ENCODE data around the gene DIDO1.

Gene DIDO1

DNA sequence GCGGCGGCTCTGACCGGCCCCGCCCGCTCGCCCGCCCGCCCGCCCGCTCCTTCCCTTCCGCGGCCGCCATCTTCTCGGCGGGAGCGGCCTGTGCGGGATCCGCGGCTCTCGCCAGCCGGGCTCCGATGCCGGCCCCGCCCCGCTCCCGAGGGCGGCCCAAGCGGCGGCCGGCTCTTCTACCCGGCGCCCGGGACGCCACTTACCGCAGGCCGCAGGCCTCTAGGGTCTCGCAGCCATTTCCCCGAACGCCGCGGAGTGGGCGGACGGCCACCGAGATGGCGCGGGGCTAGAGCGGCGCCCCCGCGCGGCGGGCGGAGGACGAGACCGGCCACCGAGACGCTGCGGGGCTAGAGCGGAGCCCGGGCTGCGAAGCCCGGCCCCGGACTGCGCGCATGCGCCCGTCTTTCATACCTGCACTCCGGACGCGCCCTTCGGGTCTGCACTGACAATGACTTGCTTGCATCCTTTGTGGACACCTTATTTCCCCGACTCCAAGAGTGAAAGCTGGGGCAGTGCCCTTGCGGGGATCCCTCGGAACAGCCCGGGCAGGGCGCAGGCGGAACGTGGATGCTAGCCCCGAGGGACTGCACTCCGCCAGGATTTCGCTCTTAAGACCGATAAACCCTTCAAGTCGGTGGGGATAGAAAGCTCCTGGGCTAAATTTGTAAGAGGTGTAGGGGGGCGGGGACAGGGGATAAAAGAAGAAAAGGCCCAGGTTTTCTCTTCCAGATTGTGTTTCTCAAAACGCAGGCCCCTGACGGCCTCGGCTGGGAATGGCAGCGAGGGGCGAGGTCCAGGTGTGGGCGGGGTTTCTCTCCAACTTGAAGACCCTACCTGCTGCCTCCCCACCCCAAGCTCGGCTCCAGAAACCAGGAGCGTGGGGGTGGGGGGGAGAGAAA lies at the start of gene DIDO1:
TSS of gene DIDO1 (minus strand) at position 277 of the 899 bp plus-strand sequence.
- peak; percentile 75 for DNase-seq (ENCODE audit: low read depth)

DNA sequence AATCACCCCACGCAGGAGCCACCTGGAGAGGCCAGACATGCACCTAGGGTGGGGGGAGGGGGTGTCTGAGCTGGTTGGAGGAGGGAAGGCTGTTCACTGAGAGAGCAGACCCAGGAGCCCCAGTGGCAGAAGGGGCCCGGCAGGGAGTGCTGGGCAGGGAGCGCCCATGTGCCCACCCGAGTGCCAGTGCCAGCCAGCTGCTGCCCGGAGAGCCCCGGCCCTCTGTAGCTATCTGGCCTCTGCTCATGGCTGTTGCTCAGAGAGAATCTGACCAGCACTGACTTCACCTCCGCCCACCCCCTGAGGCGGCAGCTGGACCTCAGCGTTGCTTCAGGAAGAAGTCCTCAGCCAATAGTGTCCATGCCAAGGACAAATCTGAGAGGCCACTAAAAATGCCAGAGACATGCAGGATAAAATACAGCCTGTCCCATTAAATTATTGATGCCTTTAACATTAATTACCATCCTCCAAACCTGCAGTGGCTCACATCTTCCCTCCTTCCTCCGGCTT lies 49.0 kb upstream of the DIDO1 start:
- DNase-seq (ENCODE audit: low read depth) = no peak

DNA sequence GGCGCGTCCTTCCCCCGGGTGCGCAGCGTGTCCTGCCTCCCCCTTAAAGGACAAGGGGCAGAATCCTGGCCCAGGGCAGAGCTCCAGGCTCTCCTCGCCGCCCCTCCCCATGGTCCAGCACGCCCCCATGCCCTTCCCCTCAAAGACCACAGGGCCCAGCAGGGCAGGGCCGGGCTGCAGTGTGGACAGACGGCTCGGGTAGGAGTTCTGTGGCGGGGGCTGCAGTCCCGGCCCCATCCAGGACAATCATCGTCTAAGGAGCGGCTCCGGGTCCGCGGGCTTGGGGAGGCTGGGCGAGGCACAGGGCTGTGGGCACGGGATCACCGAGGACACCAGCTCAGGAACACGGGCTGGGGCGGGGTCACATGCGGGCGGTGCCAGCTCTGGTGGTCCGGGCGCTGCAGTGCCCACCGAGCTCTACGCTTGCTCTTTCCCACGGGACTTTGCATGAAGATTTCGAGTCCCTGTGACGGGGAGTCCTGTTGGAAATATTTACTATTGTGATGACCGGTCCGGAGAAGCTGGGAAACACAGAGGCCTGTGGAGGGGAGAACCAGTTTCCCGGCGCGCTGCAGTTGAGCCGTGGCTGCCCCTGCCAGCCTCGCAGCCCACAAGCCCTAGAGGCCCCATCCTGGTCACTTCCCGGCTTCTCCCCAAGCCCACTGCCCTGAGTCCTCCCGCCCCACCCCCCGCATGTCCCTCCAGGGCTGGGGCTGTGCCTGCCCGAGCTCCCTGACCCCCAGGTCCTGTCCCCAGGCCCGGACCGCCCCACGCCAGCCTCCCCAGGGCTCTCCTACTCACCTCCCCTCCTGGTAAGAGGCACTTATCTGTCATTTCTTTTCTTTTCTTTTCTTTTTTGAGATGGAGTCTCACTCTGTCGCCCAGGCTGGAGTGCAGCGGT lies 46.8 kb upstream of the DIDO1 start:
- no peak for DNase-seq (ENCODE audit: low read depth)

DNA sequence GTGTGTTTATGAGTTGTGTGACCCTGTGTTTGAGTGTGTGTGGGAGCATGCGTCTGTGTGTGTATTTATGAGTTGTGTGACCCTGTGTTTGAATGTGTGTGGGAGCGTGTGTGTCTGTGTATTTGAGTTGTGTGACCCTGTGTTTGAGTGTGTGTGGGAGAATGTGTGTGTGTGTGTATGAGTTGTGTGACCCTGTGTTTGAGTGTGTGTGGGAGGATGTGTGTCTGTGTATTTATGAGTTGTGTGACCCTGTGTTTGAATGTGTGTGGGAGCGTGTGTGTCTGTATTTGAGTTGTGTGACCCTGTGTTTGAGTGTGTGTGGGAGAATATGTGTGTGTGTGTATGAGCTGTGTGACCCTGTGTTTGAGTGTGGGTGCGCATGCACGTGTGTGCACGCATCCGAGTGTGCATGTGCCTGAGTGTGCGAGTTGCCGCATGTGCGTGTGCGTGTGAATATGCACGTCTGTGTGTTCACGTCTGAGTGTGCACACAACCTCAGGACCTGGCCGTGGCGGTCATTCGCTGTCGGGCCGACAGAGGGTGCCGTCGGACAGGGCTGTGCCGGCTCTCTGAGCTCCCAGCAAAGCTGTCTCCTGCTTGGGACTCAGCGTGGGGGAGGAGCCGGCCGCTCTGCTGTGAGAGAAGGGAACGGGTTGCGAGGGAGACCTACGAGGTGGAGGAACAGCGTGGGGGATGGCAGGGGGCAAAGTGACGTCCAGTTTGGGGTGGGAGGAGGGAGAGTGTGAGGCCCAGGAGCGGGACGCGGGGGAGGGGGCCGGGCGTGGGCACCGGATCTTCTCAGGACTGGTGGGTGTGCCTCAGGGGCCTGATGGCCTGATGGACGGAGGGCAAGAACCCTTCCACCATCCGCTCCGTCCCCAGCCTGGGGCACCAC lies 45.9 kb upstream of the DIDO1 start:
- DNase-seq (ENCODE audit: low read depth) = peak; percentile 66

DNA sequence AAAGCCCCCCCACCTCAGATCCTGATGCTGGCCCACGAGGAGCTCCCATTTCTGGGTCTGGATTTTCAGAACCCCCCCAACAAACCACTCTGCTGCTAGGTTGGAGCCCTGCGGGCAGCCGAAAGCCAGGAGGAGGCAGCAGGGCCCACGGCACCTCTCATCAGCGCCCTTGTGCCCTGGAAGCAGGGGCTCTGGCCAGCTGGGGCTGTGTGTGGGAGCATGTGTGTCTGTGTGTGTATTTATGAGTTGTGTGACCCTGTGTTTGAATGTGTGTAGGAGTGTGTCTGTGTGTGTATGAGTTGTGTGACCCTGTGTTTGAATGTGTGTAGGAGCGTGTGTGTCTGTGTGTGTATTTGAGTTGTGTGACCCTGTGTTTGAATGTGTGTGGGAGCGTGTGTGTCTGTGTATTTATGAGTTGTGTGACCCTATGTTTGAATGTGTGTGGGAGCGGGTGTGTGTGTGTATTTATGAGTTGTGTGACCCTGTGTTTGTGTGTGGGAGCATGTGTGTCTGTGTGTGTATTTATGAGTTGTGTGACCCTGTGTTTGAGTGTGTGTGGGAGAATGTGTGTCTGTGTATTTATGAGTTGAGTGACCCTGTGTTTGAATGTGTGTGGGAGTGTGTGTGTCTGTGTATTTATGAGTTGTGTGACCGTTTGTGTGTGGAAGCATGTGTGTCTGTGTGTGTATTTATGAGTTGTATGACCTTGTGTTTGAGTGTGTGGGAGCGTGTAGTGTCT lies 45.1 kb upstream of the DIDO1 start:
- DNase-seq (ENCODE audit: low read depth) = no peak

DNA sequence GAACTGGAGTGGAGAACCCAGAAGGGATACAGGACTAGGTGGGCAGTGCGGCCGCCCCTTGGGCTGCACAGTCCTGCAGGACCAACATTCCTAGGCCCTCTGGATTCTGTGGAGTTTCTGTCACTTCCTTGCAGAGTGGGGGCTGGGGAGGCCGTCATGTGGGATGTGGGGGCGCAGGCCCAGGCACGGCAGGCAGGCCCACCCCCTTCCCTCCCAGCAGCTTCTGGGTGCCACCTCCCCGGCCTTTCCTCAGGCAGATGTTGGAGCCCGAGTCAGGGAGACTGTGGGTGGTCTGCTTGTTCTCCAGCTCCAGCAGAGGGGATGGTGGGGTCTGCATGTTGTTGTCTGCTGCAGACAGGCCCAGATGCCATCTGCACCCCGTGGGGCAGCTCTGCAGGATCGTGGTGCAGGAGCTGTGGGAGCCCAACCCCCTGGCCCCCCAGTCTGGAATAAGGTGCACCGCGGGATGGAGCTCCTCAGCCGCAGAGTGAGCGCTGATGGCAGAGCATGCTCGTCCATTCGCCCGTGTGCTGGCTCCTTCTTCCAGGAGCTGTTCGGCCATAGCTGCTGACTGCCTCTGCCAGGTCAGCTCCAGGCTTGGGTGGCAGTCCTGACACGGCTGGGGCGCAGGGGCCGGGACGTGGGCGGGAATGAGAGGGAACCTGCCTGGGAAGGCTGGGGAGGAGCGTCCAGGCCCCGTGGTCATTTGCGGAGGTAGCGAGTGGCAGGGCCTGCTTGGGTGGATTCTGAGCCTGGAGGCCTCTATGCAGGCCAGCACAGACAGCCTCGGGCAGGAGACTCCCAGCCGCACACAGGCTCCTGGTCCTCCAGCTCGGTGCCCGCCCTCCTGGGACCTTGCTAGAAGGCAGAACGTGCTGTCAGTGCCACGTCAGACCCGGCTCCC lies 44.3 kb upstream of the DIDO1 start:
- DNase-seq (ENCODE audit: low read depth) = no peak

DNA sequence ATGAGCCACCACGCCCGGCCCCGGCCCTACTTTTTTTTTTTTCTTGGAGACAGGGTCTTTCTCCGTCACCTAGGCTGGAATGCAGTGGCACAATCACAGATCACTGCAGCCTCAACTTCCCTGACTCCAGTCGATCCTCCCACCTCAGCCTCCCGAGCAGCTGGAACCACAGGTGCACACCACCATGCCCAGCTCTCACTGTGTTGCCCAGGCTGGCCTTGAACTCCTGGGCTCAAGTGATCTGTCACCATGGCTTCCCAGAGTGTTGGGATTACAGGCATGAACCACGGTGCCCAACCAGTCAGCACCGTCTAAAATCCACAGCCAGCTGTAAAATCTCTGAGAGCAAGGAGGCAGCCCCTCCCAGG lies 43.6 kb upstream of the DIDO1 start:
- no peak for DNase-seq (ENCODE audit: low read depth)

DNA sequence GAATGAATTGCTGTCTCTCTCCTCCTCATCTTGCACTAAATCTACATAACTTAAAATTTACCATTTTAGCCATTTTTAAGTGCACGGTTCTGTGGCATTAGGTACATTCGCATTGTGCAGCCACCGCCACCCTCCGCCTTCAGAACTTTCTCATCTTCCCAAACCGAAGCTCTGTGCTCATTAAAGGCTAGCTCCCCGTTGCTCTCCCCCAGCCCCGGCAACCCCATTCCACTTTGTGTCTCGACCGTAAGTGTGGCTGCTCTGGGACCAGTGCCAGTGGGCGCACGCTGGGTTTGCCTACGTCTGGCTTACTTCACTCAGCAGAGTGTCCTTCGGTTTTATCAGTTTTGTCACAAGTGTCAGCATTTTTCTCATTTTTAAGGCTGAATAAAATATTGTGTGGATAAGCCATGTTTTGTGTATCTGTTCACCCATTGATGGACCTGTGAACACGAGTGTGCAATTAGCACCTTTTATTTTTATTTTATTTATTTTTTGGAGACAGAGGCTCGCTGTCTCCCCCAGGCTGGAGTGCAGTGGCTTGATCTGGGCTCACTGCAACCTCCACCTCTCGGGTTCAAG lies 43.0 kb upstream of the DIDO1 start:
- no peak for DNase-seq (ENCODE audit: low read depth)

DNA sequence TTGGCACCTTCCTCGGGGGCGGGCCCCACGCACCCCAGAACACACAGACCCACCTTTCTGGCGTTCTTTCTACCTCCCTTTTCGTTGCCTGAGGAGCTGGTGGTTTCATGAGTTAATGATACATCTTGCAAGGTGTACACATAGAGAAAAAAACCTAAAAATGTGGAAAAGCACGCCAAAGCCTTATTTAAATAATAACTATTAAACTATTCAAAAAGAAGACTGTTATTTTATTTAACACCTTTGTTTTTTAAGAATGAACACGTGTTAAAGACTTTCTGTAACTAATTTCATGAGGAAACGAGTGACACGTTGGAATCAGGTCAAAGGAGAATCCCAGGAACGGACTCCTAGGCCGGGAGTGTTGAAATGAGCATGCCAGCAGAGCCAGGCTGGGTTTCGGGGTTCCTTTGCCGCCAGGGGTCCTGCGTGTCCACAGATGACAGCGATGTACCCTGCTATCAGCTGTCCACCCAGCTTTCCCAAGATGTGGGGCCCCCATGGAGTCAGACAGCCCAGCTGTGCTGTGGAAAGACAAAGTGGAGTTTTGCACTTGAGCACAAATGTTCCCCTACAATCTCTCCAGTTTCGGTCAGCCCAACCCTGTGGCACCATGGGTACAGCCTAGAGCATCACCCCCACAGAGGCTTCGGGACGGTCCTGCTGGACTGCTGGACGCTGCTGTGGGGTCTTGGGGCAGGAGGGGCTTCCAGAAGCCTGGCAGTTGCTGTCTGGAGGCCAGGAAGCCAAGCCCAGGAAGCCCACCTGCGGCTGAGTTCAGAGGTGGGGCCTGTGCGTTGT lies 42.3 kb upstream of the DIDO1 start:
- DNase-seq (ENCODE audit: low read depth) = no peak

DNA sequence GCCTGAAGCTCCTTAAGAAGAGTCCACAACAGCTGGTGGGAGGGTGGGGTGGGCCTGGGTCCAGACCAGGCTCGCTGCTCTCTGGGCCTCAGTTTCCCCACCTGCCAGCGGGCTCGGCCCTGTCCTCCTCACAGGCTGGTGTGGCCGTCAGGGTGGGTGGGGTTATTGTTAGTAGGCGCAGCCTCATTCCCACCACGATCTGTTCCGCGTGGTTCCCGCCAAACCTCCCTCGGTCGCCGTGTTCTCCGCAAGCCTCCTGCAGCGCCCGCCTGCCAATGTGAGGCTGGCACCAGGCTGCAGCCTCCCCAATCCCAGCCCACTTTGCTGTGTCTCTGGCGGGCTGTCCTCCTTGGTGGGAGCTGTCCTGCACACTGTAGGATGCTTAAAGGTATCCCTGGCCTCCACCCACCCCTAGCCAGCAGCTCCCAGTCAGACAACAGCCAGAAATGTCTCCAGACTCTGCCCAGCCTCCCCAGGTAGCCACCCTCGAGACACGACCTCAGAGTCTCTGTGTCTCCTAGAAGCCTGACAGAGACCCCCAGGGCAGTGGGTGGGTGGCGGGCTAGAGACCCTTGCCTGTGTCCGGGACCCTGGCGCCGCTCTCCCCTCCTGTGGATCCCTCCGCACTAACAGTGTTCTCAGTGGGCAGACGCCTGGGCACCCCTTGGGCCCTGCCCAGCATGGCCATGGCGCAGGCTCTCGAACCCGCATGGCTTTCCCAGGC lies 41.5 kb upstream of the DIDO1 start:
- no peak for DNase-seq (ENCODE audit: low read depth)

DNA sequence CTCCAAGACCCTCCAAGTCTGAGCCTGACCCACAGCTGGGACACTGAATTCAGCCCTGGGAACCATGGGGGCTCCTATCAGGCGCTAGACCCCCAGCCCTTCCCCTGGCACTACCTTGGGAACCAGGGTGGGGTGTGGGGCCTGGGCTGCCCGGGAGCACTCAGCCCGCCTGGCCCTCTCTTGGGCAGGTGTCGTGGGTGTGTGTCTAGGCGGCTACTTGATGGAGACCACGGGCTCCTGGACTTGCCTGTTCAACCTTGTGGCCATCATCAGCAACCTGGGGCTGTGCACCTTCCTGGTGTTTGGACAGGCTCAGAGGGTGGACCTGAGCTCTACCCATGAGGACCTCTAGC lies 40.8 kb upstream of the DIDO1 start:
- DNase-seq (ENCODE audit: low read depth) = no peak

DNA sequence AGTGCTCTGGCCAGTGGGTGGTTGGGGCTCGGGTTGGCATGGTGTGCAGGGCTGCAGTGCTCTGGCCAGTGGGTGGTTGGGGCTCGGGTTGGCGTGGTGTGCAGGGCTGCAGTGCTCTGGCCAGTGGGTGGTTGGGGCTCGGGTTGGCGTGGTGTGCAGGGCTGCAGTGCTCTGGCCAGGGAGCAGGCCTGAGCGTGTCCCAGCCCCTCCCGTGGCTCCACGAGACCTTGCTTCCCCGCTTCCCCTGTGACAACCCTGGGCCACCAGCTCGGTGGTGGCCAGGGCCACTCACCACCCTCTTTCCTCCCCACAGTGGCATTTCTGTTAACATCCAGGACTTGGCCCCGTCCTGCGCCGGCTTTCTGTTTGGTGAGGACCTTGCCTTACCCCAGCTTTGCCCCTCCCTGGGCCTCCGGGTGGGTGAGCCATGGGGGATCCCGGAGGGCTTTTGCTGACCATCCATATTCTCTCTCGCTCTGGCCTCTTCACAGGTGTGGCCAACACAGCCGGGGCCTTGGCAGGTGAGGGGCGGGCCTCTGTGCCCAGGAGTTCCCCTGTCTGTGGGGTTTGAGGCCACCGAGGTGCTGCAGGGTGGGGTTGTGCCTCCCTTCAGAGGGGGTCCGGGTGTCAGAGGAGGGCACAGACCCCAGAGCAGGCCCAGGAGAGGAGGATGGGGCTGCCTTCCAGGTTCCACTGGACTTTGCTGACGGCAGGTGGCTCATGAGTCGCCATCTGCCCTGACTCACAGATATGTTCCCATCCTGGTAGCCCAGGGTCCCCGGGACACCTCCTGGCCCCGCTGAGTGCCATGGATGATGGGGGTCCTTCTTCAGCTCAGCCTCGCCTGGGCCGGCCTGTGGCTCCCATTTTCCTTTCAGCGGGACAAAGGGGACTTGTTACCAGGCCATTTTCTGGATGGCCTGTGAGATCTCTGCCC lies 40.2 kb upstream of the DIDO1 start:
- DNase-seq (ENCODE audit: low read depth) = no peak

DNA sequence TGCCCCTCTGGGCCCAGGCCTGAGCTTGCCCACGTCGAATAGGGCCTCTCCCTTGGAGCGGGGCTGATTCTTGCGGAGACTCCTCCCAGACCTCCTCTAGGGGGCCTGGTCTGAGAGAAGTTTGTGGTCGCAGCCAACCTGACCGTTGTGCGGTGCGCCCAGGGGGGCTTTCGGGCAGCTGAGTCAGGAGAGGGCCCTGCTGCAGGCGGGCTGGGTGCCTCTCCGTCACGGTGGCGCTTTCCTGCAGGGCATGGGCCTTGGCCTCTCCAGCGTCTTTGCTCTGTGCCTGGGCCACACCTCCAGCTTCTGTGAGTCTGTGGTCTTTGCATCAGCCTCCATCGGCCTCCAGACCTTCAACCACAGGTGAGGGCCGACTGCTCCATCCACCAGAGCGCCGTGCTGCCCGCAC lies 39.1 kb upstream of the DIDO1 start:
- DNase-seq (ENCODE audit: low read depth) = no peak

DNA sequence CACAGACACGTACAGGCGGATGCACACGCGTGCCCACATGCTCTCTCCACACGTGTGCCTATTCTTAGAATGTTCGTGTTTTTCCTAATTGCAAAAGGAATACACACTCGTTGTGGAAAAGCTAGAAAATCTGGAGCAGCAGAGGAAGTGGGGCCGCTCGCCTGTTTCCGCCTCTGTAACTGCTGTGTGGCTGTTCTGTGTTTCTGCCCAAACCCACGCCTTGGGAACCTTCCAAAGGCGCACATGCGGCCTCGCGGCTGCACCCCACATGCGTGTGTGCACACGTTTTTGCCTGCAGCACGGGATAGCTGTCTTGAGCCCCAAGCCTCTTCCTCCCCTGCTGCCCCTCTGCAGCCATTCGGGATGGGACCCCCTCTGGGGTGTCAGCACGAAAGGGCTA lies 38.4 kb upstream of the DIDO1 start:
- DNase-seq (ENCODE audit: low read depth) = no peak

DNA sequence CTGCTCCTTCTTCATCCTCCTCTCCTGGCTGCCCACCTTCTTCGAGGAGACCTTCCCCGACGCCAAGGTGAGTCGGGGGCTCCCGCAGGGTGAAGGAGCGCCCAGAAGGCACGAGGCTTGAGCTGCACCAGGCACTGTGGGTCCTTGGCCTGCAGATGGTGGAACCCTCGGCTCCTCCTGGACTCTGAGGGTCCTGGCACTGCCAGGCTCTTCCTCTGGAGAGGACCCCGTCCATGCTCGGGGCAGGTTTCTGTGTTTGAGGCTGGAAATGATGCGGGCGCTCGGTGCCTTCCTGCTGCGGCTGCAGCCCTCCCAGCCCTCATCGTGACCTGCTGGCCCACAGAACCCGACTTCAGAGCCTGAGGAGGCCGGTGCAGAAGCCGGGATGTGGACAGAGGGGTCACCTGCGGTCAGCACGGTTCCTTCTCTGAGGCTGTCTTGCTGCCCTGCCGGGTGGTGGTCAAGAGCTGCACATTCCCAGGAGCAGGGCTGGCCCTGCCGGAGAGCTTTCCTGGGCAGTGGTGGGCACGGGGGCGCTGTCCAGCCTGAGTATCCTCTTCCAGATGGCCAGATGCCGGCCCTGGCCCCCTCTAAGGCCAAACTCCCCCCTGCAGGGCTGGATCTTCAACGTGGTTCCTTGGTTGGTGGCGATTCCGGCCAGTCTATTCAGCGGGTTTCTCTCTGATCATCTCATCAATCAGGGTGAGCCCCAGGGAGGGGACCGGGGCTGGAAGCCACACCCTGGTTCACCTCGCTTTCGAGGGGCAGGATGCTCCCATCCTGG lies 37.5 kb upstream of the DIDO1 start:
- no peak for DNase-seq (ENCODE audit: low read depth)

DNA sequence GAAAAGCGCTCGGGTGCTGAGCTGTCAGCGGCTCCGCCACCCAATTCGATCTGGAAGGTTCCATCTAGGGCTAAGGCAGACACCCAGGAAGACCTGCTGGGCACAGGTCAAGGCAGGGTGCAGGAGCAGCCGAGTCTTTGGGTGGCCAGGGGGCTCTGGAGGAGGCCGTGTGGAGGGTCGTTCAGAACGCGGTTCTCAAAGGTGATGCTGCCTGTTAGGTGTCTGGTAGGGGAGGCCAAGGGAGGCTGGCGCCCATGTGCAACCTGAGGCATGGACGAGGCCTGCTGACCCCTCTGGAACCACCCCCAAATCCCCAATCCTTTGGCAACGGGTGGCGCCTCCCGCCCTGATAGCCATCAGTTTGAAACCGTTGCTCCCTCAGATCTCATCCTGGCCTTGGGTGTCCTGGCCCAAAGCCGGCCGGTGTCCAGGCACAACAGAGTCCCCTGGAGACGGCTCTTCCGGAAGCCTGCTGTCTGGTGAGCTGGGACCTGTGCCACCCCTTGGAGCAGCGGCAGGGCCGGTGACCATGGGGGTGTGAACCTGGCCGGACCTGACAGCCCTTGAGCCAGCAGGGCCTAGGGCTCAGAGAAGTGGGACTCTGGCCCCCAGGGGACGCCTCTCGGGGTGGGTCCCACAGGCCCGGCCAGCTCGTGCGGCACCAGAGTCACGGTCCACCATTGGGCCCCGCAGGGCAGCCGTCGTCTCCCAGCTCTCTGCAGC lies 36.7 kb upstream of the DIDO1 start:
- no peak for DNase-seq (ENCODE audit: low read depth)

Measured in stimulated activated CD8-positive, alpha-beta memory T cell treated with anti-CD3 and anti-CD28 coated beads, Interleukin-15, amount 100 ng/mL, for 24 hours (primary cell).